ENCODE measurements around the gene PARD3. TPM values are rescaled to one million over a fixed set of nuclear protein-coding genes. Genes with fewer than 3 reads are reported as not detected.

The PARD3 gene
- total RNA-seq, 4 donors from 2014 or later: 30.9 to 54.6 (median 40.0) TPM

- no peak for ATAC-seq (ENCODE audit: low FRiP score)
- TF ChIP-seq, protein P1, sequence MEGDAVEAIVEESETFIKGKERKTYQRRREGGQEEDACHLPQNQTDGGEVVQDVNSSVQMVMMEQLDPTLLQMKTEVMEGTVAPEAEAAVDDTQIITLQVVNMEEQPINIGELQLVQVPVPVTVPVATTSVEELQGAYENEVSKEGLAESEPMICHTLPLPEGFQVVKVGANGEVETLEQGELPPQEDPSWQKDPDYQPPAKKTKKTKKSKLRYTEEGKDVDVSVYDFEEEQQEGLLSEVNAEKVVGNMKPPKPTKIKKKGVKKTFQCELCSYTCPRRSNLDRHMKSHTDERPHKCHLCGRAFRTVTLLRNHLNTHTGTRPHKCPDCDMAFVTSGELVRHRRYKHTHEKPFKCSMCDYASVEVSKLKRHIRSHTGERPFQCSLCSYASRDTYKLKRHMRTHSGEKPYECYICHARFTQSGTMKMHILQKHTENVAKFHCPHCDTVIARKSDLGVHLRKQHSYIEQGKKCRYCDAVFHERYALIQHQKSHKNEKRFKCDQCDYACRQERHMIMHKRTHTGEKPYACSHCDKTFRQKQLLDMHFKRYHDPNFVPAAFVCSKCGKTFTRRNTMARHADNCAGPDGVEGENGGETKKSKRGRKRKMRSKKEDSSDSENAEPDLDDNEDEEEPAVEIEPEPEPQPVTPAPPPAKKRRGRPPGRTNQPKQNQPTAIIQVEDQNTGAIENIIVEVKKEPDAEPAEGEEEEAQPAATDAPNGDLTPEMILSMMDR (IDR thresholded peaks at IDR 0.05): no peak
- no peak for DNase-seq (ENCODE audit: low spot score)
Observed at GRCh38 chr10:34408956-34409355, 406.1 kb downstream of the PARD3 start.

- DNase-seq (ENCODE audit: low spot score) (no peak), ATAC-seq (ENCODE audit: low FRiP score) (no peak)
- TF ChIP-seq, protein P1 (IDR thresholded peaks at IDR 0.05): no peak
Observed at GRCh38 chr10:34408381-34408780, 406.7 kb downstream of the PARD3 start.

- ATAC-seq (ENCODE audit: low FRiP score) (no peak), DNase-seq (ENCODE audit: low spot score) (no peak)
- TF ChIP-seq, protein P1 (IDR thresholded peaks at IDR 0.05): no peak
Observed at GRCh38 chr10:34407324-34407805, 407.7 kb downstream of the PARD3 start.

DNA sequence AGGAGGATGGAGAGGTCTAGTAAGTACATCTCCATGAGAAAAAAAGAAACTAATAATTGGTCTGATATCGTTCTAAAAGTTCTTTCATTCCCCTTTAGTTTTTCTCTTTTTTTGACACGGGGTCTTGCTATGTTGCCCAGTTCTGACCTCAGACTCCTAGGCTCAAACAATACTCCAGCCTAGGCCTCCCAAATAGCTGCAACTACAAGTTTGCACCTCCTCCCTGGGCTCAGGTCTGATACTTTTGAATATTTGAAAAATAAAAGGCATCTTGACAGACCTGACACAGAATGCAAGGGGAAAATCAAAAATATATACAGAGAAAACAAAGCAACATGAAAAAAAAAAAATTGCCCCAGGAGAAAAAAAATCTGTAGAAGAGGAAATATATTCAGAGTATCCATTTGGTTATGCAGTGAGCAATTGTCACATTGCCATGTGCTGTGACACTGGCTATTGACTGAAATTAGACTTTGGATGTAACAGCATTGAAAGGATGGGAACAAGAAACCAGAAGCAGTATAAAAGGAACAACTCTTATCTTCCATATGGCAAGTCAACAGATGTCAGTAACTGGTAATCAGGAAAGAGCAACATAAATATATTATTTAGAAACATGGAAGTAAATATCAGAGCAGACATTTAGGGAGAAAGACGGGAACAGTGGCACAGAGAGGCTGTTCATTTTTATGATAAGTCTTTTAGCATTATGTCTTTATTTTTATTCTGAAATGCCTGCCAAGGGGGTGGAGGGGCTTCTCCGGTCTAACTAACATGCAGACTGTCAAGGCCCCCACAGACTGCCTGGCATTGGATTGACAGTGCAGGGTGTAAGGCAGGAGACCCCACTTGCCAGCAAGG lies 408.4 kb downstream of the PARD3 start:
- DNase-seq (ENCODE audit: low spot score) (no peak), ATAC-seq (ENCODE audit: low FRiP score) (no peak)
- TF ChIP-seq, protein P1 (IDR thresholded peaks at IDR 0.05): no peak

DNA sequence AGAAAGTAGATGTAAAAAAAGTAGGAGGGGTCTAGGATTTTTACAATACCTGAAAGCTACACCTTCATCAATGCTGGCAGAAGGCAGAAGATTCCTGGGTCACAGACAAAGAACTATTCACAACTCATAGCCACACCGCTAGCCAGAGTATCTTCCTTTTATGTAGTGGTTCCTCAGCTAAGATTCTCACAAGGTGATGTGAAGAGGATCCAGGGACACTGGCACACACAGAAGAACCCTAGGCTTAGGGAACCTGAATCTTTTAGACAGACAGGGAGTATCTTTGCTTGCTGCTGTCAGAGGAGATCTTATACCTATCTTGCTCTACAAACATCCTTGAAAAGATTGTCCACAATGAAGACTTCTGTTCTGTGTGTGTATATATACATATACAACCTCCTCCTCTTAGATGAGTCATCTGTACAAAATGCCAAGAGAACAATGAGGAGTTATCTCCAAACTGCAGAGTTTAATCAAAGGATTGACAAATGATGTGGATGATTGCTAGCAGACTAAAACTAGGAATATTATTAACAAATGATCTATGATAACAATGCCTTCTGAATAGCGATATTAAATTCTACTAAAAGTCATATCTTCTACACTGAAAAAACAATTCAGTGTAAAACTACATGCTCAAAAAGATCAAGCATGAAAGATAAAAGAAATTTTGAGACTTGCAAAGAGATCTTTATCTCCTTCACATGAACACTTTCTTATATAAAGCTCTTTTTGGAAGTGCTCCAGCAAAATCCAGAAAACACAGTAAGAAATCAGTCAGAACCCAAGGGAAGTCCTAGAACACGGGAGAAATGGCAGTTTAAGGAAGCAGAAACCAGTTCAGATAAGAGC lies 409.3 kb downstream of the PARD3 start:
- no peak for ATAC-seq (ENCODE audit: low FRiP score)

GRCh38 chr10:34403512-34403911 lies 411.6 kb downstream of the PARD3 start:
- TF ChIP-seq, protein P1 (IDR thresholded peaks at IDR 0.05): no peak
- ATAC-seq (ENCODE audit: low FRiP score) (no peak), DNase-seq (ENCODE audit: low spot score) (no peak)

More for the DNA sequence above, 409.3 kb downstream of the PARD3 start:
- TF ChIP-seq, protein P1 (IDR thresholded peaks at IDR 0.05): no peak
- DNase-seq (ENCODE audit: low spot score): no peak
